Type B pancreatic cell (in vitro differentiated cells): ENCODE measurements around the gene SCD. TPM values are rescaled to one million over a fixed set of nuclear protein-coding genes. Genes with fewer than 3 reads are reported as not detected.

Experiments
- DNase-seq: peaks from one replicate; pipeline ENCODE4 v3.0.0; 2021; ENCODE audit warnings: mixed read lengths; ENCODE audit not compliant: unreplicated experiment; ENCODE audit errors: extremely low spot score
- H3K27ac Mint-ChIP-seq: 2 replicates; pipeline ENCODE4 v1.8.0; 2021; ENCODE audit warnings: mild to moderate bottlenecking, mixed read lengths
- H3K27me3 Mint-ChIP-seq: 2 replicates; pipeline ENCODE4 v1.8.0; 2021; ENCODE audit warnings: mixed read lengths
- H3K36me3 Mint-ChIP-seq: 2 replicates; pipeline ENCODE4 v1.8.0; 2021; ENCODE audit warnings: mixed read lengths
- H3K4me1 Mint-ChIP-seq: one replicate; pipeline ENCODE4 v1.8.0; 2021; ENCODE audit warnings: mixed read lengths; ENCODE audit not compliant: unreplicated experiment
- H3K4me3 Mint-ChIP-seq: 2 replicates; pipeline ENCODE4 v1.8.0; 2021; ENCODE audit warnings: mild to moderate bottlenecking, mixed read lengths
- H3K9me3 Mint-ChIP-seq: 2 replicates; pipeline ENCODE4 v1.8.0; 2021; ENCODE audit warnings: mixed read lengths
- CTCF ChIP-seq: fragments of 200-600 bp; sonication (generic); conservative IDR thresholded peaks from 2 replicates; pipeline ENCODE4 v1.5.0; 2021; ENCODE audit warnings: antibody characterized with exemption, mild to moderate bottlenecking
- total RNA-seq: library from RNA; stranded (reverse); gene quantifications from 2 replicates; pipeline ENCODE4 v1.2.1, GENCODE V29; 2021; ENCODE audit warnings: low replicate concordance

Gene SCD
- total RNA-seq, 1 donor from 2014 or later, result 255 TPM

DNA sequence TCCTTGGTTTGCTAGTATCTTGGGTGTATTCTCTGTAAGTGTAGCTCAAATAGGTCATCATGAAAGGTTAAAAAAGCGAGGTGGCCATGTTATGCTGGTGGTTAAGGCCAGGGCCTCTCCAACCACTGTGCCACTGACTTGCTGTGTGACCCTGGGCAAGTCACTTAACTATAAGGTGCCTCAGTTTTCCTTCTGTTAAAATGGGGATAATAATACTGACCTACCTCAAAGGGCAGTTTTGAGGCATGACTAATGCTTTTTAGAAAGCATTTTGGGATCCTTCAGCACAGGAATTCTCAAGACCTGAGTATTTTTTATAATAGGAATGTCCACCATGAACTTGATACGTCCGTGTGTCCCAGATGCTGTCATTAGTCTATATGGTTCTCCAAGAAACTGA is 17.1 kb downstream of the SCD start:
- Mint-ChIP-seq H3K27ac (peak overlapping the region; percentile 78), H3K36me3 (peaks cover 14% of the 10 kb centered on the region), H3K9me3 (no peaks in the 10 kb centered on the region), H3K4me1 (peaks cover 20% of the 10 kb centered on the region), H3K4me3 (no peak overlapping the region), H3K27me3 (no peaks in the 10 kb centered on the region)
- no peak for TF ChIP-seq CTCF
- DNase-seq, result no peak

- no peak overlapping the region for H3K4me3 Mint-ChIP-seq
- no peak for DNase-seq
- no peak for TF ChIP-seq CTCF
- H3K9me3 Mint-ChIP-seq, result no peaks in the 10 kb centered on the region
- peak overlapping the region; percentile 78 for H3K27ac Mint-ChIP-seq
- H3K4me1 Mint-ChIP-seq, result peaks cover 13% of the 10 kb centered on the region
- H3K36me3 Mint-ChIP-seq, result peaks cover 9% of the 10 kb centered on the region
- H3K27me3 Mint-ChIP-seq, result no peaks in the 10 kb centered on the region
Measured at GRCh38 chr10:100364735-100365391, 17.8 kb downstream of the SCD start.

DNA sequence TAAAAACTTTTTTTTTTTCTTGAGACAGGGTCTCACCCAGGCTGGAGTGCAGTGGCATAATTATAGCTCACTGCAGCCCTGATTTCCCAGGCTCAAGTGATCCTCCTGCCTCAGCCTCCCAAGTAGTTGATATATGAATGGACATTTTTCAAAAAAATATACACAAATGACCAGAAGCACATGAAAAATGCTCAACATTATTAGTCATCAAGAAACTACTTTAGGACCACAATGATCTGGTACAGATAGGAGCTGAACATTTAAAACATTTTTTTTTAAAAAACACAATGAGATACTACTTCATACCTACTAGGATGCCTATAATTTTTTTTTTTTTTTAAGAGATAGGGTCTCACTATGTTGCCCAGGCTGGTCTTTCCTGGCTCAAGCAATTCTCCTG is 21.7 kb downstream of the SCD start:
- no peak for DNase-seq
- Mint-ChIP-seq H3K4me1 (peaks cover 20% of the 10 kb centered on the region), H3K27ac (no peak overlapping the region), H3K27me3 (no peaks in the 10 kb centered on the region), H3K9me3 (no peaks in the 10 kb centered on the region), H3K36me3 (no peaks in the 10 kb centered on the region), H3K4me3 (no peak overlapping the region)
- no peak for TF ChIP-seq CTCF

DNA sequence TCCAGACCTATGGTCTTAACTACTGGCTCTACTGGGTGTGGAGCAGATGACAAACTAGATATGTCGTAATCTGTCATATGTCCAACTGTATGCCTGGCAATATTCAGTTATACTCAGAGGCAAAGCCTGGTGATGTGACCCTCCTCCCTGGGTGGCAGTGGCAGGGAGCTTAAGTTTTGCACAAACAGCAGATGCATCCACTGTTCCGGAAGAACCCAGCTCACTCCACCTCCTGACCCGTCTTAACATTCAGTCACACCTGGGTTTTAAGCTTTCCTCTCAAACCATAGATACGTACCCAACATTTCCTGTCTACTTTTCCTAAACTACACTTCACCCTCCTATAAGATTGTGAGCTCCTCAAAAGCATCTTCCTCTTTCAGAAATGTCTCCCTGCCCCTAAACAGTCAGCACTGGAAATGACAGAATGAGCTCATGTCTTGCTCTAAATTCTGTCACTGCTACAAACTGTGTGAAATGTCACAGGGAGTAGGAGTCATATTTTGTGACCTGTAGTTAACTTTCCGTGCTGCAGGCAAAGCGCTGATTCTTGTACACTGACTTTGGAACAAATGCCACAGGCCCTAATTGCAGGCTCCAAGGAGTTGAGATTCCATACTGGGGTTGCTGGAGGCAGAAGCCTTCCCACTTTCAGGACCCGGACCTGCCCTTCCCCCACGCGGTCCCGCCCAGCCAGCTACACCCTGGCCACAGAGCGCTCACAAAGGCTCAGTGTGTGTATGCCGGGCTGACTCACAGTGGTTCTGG is 23.9 kb downstream of the SCD start:
- peak overlapping the region; percentile 71 for H3K4me3 Mint-ChIP-seq
- H3K27me3 Mint-ChIP-seq, result no peaks in the 10 kb centered on the region
- TF ChIP-seq CTCF, result no peak
- H3K4me1 Mint-ChIP-seq, result peaks cover 14% of the 10 kb centered on the region
- peak overlapping the region; percentile 93 for H3K27ac Mint-ChIP-seq
- H3K36me3 Mint-ChIP-seq, result no peaks in the 10 kb centered on the region
- peak; percentile 76 for DNase-seq
- no peaks in the 10 kb centered on the region for H3K9me3 Mint-ChIP-seq

DNA sequence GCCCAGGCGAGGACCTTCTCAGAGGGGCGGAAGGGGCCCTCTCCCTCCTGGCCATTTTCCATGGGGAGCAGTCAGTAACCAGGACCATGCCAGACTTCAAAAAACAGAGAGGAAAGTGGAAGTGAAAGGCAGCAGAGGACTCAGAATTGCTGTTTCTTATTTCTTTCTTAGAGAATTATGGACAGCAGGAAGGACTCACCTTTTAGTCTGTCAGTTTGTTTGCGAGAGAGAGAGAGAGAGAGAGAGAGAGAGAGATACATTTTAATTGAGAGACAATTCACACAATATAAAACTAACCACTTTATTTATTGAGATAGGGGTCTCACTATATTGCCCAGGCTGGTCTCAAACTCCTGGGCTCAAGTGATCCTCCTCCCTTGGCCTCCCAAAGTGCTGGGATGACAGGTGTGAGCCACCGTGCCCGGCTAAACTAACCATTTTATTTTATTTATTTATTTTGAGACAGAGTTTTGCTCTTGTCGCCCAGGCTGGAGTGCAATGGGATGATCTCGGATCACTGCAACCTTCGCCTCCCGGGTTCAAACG is 24.5 kb downstream of the SCD start:
- Mint-ChIP-seq H3K4me1 (peaks cover 14% of the 10 kb centered on the region), H3K9me3 (no peaks in the 10 kb centered on the region), H3K27me3 (no peaks in the 10 kb centered on the region), H3K27ac (peak overlapping the region; percentile 93), H3K4me3 (peak overlapping the region; percentile 71), H3K36me3 (no peaks in the 10 kb centered on the region)
- DNase-seq, result no peak
- TF ChIP-seq CTCF, result no peak
